HG03159 (cell line): ENCODE data around the gene KCNJ12.
"Not testable (repeated sequence)": the region's sequence is repeated elsewhere in the genome, so short reads cannot be mapped to it uniquely, and the experiment has no call there.

Experiments used
- ATAC-seq: cut with Tn5 transposase; IDR thresholded peaks from one replicate; pipeline ENCODE4 v1.9.1; 2021; ENCODE audit warnings: mild to moderate bottlenecking, moderate library complexity; ENCODE audit not compliant: unreplicated experiment

Gene KCNJ12

GRCh38 chr17:21418446-21419298, 42.5 kb downstream of the KCNJ12 start:
- ATAC-seq: no peak

- no peak for ATAC-seq
These were observed 43.4 kb downstream of the KCNJ12 start for GRCh38 chr17:21419299-21420239.

- not testable (repeated sequence) for ATAC-seq
These were observed 44.4 kb downstream of the KCNJ12 start for GRCh38 chr17:21420503-21421090.

GRCh38 chr17:21421421-21422310, 45.5 kb downstream of the KCNJ12 start:
- ATAC-seq: not testable (repeated sequence)

GRCh38 chr17:21422311-21423189, 46.4 kb downstream of the KCNJ12 start:
- ATAC-seq: not testable (repeated sequence)

GRCh38 chr17:21423190-21423493, 47.0 kb downstream of the KCNJ12 start:
- not testable (repeated sequence) for ATAC-seq

- ATAC-seq: not testable (repeated sequence)
These were observed 48.5 kb downstream of the KCNJ12 start for GRCh38 chr17:21424697-21425096.

- ATAC-seq: no peak
These were observed 49.2 kb downstream of the KCNJ12 start for GRCh38 chr17:21425321-21425720.

- ATAC-seq: no peak
These were observed 49.6 kb downstream of the KCNJ12 start for GRCh38 chr17:21425736-21426135.

GRCh38 chr17:21426246-21426645, 50.1 kb downstream of the KCNJ12 start:
- ATAC-seq: not testable (repeated sequence)

GRCh38 chr17:21426876-21427275, 50.7 kb downstream of the KCNJ12 start:
- not testable (repeated sequence) for ATAC-seq

GRCh38 chr17:21427727-21428126, 51.6 kb downstream of the KCNJ12 start:
- ATAC-seq: not testable (repeated sequence)

- ATAC-seq: not testable (repeated sequence)
These were observed 52.7 kb downstream of the KCNJ12 start for GRCh38 chr17:21428752-21429424.

GRCh38 chr17:21429921-21430628, 53.9 kb downstream of the KCNJ12 start:
- not testable (repeated sequence) for ATAC-seq

- not testable (repeated sequence) for ATAC-seq
These were observed 57.8 kb downstream of the KCNJ12 start for GRCh38 chr17:21433971-21434370.

GRCh38 chr17:21434976-21435375, 58.8 kb downstream of the KCNJ12 start:
- not testable (repeated sequence) for ATAC-seq

- not testable (repeated sequence) for ATAC-seq
These were observed 60.3 kb downstream of the KCNJ12 start for GRCh38 chr17:21436481-21436880.
